WTC11 (cell line): Measurements from ENCODE around the gene MICAL2. TPM values are rescaled to one million over a fixed set of nuclear protein-coding genes. Genes with fewer than 3 reads are reported as not detected.

Source experiments
- ATAC-seq: fragments of 200-7000 bp; cut with Tn5 transposase; 2 replicates; pipeline ENCODE4 v1.10.0; 2021; ENCODE audit warnings: mild to moderate bottlenecking, moderate library complexity
- CTCF ChIA-PET: fragments of 300-600 bp; sonication (Branson Sonifier 250); formaldehyde crosslinking; loops from one replicate; lab custom pipeline; 2021; ENCODE audit warnings: antibody characterized with exemption; lab: Charles Lee
- POLR2A ChIA-PET: fragments of 350-600 bp; sonication (Branson Sonifier 250); formaldehyde crosslinking; loops from one replicate; lab custom pipeline; 2021; ENCODE audit warnings: antibody characterized with exemption; lab: Charles Lee
- DNase-seq: peaks from one replicate; pipeline ENCODE4 v3.0.0; 2021; ENCODE audit warnings: low spot score
- H3K27ac Mint-ChIP-seq: 2 replicates; pipeline ENCODE4 v1.8.0; 2021; ENCODE audit warnings: mixed read lengths
- H3K27me3 Mint-ChIP-seq: 2 replicates; pipeline ENCODE4 v1.8.0; 2021; ENCODE audit warnings: low read depth, mild to moderate bottlenecking, moderate library complexity, mixed read lengths
- H3K36me3 Mint-ChIP-seq: 2 replicates; pipeline ENCODE4 v1.8.0; 2021; ENCODE audit warnings: mixed read lengths
- H3K4me1 Mint-ChIP-seq: 2 replicates; pipeline ENCODE4 v1.8.0; 2022; ENCODE audit warnings: mixed read lengths
- H3K4me3 Mint-ChIP-seq: 2 replicates; pipeline ENCODE4 v1.8.0; 2021; ENCODE audit warnings: mild to moderate bottlenecking, moderate library complexity, mixed read lengths
- H3K9me3 Mint-ChIP-seq: 2 replicates; pipeline ENCODE4 v1.8.0; 2021; ENCODE audit warnings: mixed read lengths
- AR ChIP-seq: fragments of 250-450 bp; sonication (Bioruptor Pico); IDR thresholded peaks from 2 replicates; pipeline ENCODE4 v1.9.0; 2021; ENCODE audit warnings: mild to moderate bottlenecking
- E2F1 ChIP-seq: sonication (generic); formaldehyde crosslinking; IDR thresholded peaks from 2 replicates; pipeline ENCODE4 v1.8.0; 2022; ENCODE audit warnings: mild to moderate bottlenecking, missing genetic modification reagents
- E2F4 ChIP-seq: sonication (generic); formaldehyde crosslinking; IDR thresholded peaks from 2 replicates; pipeline ENCODE4 v1.8.1; 2022; ENCODE audit warnings: low read depth, mild to moderate bottlenecking, moderate library complexity, missing genetic modification reagents, borderline replicate concordance
- E2F5 ChIP-seq: sonication (generic); formaldehyde crosslinking; IDR thresholded peaks from 2 replicates; pipeline ENCODE4 v1.8.1; 2022; ENCODE audit warnings: mild to moderate bottlenecking, moderate library complexity, missing genetic modification reagents
- EMX1 ChIP-seq: fragments of 250-450 bp; sonication (Bioruptor Pico); IDR thresholded peaks from 2 replicates; pipeline ENCODE4 v1.8.0; 2021; ENCODE audit warnings: mild to moderate bottlenecking
- ESRRA ChIP-seq: sonication (generic); formaldehyde crosslinking; IDR thresholded peaks from 2 replicates; pipeline ENCODE4 v1.8.1; 2022; ENCODE audit warnings: mild to moderate bottlenecking, missing genetic modification reagents, borderline replicate concordance
- ETV6 ChIP-seq: sonication (generic); formaldehyde crosslinking; IDR thresholded peaks from 2 replicates; pipeline ENCODE4 v1.8.1; 2022; ENCODE audit warnings: mild to moderate bottlenecking, missing genetic modification reagents
- FOXJ3 ChIP-seq: sonication (generic); formaldehyde crosslinking; IDR thresholded peaks from 2 replicates; pipeline ENCODE4 v1.9.0; 2021; ENCODE audit warnings: missing genetic modification reagents, mild to moderate bottlenecking, borderline replicate concordance
- IRF1 ChIP-seq: sonication (generic); formaldehyde crosslinking; IDR thresholded peaks from 2 replicates; pipeline ENCODE4 v1.8.0; 2023; ENCODE audit warnings: missing genetic modification reagents
- IRF2 ChIP-seq: sonication (generic); formaldehyde crosslinking; IDR thresholded peaks from 2 replicates; pipeline ENCODE4 v1.8.0; 2022; ENCODE audit warnings: low read depth, missing genetic modification reagents, borderline replicate concordance
- JUN ChIP-seq: sonication (generic); formaldehyde crosslinking; IDR thresholded peaks from 2 replicates; pipeline ENCODE4 v1.8.0; 2023; ENCODE audit warnings: mild to moderate bottlenecking, missing genetic modification reagents
- MYBL2 ChIP-seq: sonication (generic); formaldehyde crosslinking; IDR thresholded peaks from 2 replicates; pipeline ENCODE4 v1.8.1; 2023; ENCODE audit warnings: mild to moderate bottlenecking, moderate library complexity, missing genetic modification reagents
- NFATC4 ChIP-seq: fragments of 250-450 bp; sonication (Bioruptor Pico); IDR thresholded peaks from 2 replicates; pipeline ENCODE4 v1.9.0; 2021; ENCODE audit warnings: mild to moderate bottlenecking
- NR1H2 ChIP-seq: sonication (generic); formaldehyde crosslinking; IDR thresholded peaks from 2 replicates; pipeline ENCODE4 v1.9.0; 2021; ENCODE audit warnings: mild to moderate bottlenecking, moderate library complexity, missing genetic modification reagents
- OVOL2 ChIP-seq: fragments of 250-450 bp; sonication (Bioruptor Pico); IDR thresholded peaks from 2 replicates; pipeline ENCODE4 v1.9.0; 2021; ENCODE audit warnings: mild to moderate bottlenecking, borderline replicate concordance
- PREB ChIP-seq: sonication (generic); formaldehyde crosslinking; IDR thresholded peaks from 2 replicates; pipeline ENCODE4 v1.8.1; 2022; ENCODE audit warnings: mild to moderate bottlenecking, missing genetic modification reagents, moderate library complexity, borderline replicate concordance
- PRRX2 ChIP-seq: fragments of 250-450 bp; sonication (Bioruptor Pico); IDR thresholded peaks from 2 replicates; pipeline ENCODE4 v1.8.0; 2021; ENCODE audit warnings: mild to moderate bottlenecking
- SMAD3 ChIP-seq: sonication (generic); formaldehyde crosslinking; IDR thresholded peaks from 2 replicates; pipeline ENCODE4 v1.8.0; 2022; ENCODE audit warnings: missing genetic modification reagents, mild to moderate bottlenecking, borderline replicate concordance
- TCF7 ChIP-seq: sonication (generic); formaldehyde crosslinking; IDR thresholded peaks from 2 replicates; pipeline ENCODE4 v1.8.0; 2022; ENCODE audit warnings: mild to moderate bottlenecking, low read depth, missing genetic modification reagents, moderate library complexity
- TEAD4 ChIP-seq: sonication (generic); formaldehyde crosslinking; IDR thresholded peaks from 2 replicates; pipeline ENCODE4 v1.8.0; 2022; ENCODE audit warnings: mild to moderate bottlenecking, missing genetic modification reagents
- ZNF121 ChIP-seq: sonication (generic); formaldehyde crosslinking; IDR thresholded peaks from 2 replicates; pipeline ENCODE4 v1.8.0; 2023; ENCODE audit warnings: missing genetic modification reagents
- ZNF219 ChIP-seq: sonication (generic); formaldehyde crosslinking; IDR thresholded peaks from 2 replicates; pipeline ENCODE4 v1.8.0; 2023; ENCODE audit warnings: missing genetic modification reagents, mild to moderate bottlenecking, borderline replicate concordance
- ZNF232 ChIP-seq: sonication (generic); formaldehyde crosslinking; IDR thresholded peaks from 2 replicates; pipeline ENCODE4 v1.8.0; 2022; ENCODE audit warnings: mild to moderate bottlenecking, missing genetic modification reagents
- total RNA-seq: library from RNA; stranded (reverse); gene quantifications from 3 replicates; pipeline ENCODE4 v1.2.3, GENCODE V29; 2021

Gene MICAL2
- total RNA-seq, 1 experiment from 2014 or later: 3.1 TPM

- TF ChIP-seq SMAD3 (CRISPR knock-in tag) (no peak), MYBL2 (CRISPR knock-in tag) (no peak)
Observed at GRCh38 chr11:12218909-12219308, 108.5 kb downstream of the MICAL2 start (continued).

GRCh38 chr11:12219757-12220156 lies 109.4 kb downstream of the MICAL2 start:
- peaks cover 8% of the 10 kb centered on the region for H3K4me1 Mint-ChIP-seq
- DNase-seq: no peak

GRCh38 chr11:12220305-12220704 lies 109.9 kb downstream of the MICAL2 start:
- no peak overlapping the region for H3K27ac Mint-ChIP-seq
- CTCF ChIA-PET: interaction anchor here (0.6 to 2.6 kb wide), 2 partner anchors 16 to 432 kb away, joined by 3 to 11 read pairs; no protein-coding TSS in a partner anchor
- ATAC-seq (no peak), DNase-seq (no peak)
- H3K36me3 Mint-ChIP-seq: no peaks in the 10 kb centered on the region
- peaks cover 3% of the 10 kb centered on the region for H3K4me1 Mint-ChIP-seq
- H3K9me3 Mint-ChIP-seq: no peaks in the 10 kb centered on the region
- H3K27me3 Mint-ChIP-seq: no peaks in the 10 kb centered on the region
- POLR2A ChIA-PET: no interaction called here
- H3K4me3 Mint-ChIP-seq: no peak overlapping the region
- no peak for TF ChIP-seq NFATC4 (CRISPR knock-in tag)
- TF ChIP-seq PREB (CRISPR knock-in tag): no peak
- no peak for TF ChIP-seq EMX1 (CRISPR knock-in tag)
- no peak for TF ChIP-seq PRRX2 (CRISPR knock-in tag)
- no peak for TF ChIP-seq E2F1 (CRISPR knock-in tag)
- TF ChIP-seq SMAD3 (CRISPR knock-in tag): no peak
- TF ChIP-seq AR (CRISPR knock-in tag): no peak
- no peak for TF ChIP-seq ESRRA (CRISPR knock-in tag)

More at GRCh38 chr11:12219757-12220156, 109.4 kb downstream of the MICAL2 start:
- no peaks in the 10 kb centered on the region for H3K36me3 Mint-ChIP-seq
- CTCF ChIA-PET: interaction anchor here (0.6 to 2.6 kb wide), 2 partner anchors 16 to 21 kb away, joined by 5 to 11 read pairs; no protein-coding TSS in a partner anchor
- ATAC-seq: no peak
- POLR2A ChIA-PET: no interaction called here
- H3K27ac Mint-ChIP-seq: no peak overlapping the region
- no peaks in the 10 kb centered on the region for H3K27me3 Mint-ChIP-seq
- TF ChIP-seq E2F5 (no peak), ZNF121 (CRISPR knock-in tag) (no peak), NR1H2 (CRISPR knock-in tag) (no peak), FOXJ3 (CRISPR knock-in tag) (no peak), JUN (CRISPR knock-in tag) (no peak), TEAD4 (CRISPR knock-in tag) (no peak), ETV6 (no peak), E2F1 (CRISPR knock-in tag) (no peak), E2F4 (CRISPR knock-in tag) (no peak), ZNF232 (CRISPR knock-in tag) (no peak), IRF2 (no peak), ZNF219 (CRISPR knock-in tag) (no peak), TCF7 (CRISPR knock-in tag) (no peak), OVOL2 (no peak), PREB (CRISPR knock-in tag) (no peak), IRF1 (CRISPR knock-in tag) (no peak)
- no peak overlapping the region for H3K4me3 Mint-ChIP-seq
- H3K9me3 Mint-ChIP-seq: no peaks in the 10 kb centered on the region
